EH (cell line): ENCODE results near the gene CAPS.

Experiments used
- DNase-seq: peaks from one replicate; pipeline ENCODE4 v3.0.0-alpha.2; 2015; ENCODE audit warnings: low read depth

Gene CAPS

DNA sequence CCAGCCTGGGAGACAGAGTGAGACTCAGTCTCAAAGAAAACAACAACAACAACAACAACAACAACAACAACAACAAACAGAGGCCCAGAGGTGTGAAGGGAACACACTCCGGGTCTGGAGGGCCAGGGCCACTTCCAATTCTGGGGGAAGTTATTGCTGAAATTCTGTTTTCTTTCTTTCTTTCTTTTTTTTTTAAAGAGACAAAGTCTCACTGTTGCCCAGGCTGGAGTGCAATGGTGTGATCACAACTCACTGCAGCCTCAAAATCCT, 3.5 kb upstream of the CAPS start:
- no peak for DNase-seq

DNA sequence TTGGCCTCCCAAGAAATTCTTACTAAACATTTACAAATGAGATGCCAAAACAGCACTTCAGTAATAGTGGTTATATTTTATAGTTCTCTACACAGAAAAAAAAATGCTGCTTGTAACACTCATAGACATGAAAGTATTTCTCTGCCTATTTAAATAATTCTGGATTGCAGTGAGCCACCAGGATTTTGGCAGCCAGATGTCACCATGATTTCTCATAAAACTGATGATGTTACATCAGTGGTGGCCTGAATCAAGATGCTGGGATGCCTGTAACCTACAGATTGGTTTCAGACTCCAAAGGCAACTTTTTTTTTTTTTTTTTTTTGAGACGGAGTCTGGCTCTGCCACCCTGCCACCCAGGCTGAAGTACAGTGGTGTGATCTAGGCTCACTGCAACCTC, 2.7 kb upstream of the CAPS start:
- peak; percentile 48 for DNase-seq

DNA sequence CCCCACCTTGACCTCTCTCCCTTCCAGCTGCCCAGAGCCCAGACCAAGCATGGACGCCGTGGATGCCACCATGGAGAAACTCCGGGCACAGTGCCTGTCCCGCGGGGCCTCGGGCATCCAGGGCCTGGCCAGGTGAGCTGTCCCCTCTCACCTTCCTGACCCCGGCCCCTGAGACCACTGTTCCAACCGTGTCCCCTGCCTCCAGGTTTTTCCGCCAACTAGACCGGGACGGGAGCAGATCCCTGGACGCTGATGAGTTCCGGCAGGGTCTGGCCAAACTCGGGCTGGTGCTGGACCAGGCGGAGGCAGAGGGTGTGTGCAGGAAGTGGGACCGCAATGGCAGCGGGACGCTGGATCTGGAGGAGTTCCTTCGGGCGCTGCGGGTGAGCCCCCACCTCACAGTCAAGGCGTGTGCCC, 312 bp downstream of the CAPS start:
- DNase-seq: no peak

DNA sequence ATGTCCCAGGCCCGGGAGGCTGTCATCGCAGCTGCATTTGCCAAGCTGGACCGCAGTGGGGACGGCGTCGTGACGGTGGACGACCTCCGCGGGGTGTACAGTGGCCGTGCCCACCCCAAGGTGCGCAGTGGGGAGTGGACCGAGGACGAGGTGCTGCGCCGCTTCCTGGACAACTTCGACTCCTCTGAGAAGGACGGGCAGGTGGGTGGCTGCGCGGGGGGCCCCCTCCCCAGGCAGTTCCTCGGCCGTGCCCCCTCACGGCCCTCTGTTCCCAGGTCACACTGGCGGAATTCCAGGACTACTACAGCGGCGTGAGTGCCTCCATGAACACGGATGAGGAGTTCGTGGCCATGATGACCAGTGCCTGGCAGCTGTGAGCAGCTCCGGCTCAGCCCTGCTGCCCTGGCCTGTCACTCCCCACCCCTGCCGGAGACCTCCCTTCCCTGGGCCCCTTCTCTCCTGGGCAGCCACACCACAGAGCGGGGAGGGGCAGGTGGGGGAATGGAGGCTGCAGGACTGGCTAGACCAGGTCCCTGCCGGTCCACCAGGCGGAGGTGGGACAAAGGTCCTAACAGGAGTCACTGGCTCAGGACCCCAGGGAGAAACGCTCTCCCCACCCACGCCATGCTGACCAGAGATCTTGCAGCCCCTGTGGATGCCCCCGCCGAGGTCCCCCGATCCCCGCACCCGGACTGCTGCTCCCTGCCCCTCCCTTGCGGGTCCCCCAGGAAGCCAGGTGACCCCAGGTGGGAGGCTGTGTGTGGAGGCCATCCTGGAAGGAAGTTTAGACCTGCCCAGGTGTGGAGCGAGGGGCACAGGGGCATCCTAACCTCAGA, 1.1 kb downstream of the CAPS start:
- DNase-seq: no peak

DNA sequence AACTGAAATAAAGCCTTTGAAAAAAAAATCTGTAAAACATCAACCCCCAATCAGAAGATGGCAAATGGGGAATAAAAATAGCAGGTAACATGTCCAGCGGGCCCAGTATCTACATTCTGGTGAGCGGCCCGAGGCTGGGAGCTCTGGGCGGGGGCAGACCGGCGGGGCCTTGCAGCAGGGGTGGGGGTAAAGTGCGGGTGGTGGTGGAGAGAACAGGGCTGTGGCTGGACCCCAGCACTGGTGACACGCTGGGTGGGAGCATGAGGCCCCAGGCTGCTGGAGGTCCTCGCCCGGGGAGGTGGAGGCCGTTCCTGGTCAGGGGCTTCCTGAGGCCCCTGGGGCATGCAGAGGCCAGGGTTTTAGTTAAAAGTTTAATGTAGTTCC, 1.7 kb downstream of the CAPS start:
- no peak for DNase-seq

DNA sequence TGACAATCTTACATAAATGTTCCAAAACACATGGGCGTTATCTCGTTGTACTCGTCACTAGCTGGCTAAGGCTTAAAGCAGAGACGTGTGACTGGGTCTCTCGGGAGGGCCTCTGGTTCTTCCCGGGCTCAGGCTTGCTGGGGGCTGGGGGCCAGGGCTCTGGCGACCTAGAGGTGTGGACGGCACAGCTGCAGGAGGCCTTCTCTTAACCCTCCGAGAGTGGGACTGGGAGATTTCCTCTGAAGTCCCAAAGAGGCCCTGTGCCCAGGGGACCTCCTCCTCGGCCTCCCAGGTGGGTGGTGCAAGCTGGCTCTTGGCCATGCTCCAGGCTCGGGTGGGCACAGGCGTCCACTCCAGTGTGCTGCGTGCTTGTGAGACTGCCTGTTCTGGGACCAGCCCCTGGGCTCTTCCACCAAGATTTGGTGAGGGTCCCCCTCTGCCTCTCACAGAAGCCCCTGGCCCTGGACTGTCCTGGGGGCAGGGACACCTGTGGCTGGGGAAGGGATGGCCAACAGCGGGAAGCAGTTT, 2.2 kb downstream of the CAPS start:
- no peak for DNase-seq

DNA sequence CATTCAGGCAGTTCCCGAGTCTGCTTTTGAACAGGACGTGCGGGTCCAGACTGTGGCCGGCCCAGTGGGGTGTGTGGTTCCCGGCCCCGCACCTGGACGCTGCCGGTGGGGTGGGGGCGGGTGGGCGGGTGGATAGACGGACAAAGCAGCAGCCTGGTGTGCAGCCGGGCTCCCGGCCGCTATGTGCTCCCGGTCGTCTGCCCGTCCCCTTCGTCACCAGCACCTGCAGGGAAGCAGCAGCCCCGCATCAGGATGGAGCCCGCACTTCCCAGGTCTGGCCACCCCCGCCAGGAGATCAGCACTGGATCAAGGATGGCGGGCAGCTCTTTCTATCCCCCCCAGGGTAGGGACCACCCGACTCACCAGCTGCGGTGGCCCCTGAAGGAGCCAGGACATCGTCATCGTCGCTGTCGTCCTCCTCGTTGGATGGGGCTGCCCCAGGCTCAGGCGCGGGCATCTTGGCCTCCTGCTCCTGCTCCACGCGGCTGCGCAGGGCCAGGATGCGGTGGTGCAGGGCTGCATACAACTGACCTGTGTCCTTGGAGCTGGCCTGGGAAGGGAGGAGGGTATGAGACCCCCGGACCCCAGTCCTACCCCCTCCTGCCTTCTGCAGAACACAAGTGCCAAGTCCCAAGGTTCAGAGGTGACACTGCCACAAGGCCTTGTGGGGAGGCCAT, 3.5 kb downstream of the CAPS start:
- DNase-seq: no peak

DNA sequence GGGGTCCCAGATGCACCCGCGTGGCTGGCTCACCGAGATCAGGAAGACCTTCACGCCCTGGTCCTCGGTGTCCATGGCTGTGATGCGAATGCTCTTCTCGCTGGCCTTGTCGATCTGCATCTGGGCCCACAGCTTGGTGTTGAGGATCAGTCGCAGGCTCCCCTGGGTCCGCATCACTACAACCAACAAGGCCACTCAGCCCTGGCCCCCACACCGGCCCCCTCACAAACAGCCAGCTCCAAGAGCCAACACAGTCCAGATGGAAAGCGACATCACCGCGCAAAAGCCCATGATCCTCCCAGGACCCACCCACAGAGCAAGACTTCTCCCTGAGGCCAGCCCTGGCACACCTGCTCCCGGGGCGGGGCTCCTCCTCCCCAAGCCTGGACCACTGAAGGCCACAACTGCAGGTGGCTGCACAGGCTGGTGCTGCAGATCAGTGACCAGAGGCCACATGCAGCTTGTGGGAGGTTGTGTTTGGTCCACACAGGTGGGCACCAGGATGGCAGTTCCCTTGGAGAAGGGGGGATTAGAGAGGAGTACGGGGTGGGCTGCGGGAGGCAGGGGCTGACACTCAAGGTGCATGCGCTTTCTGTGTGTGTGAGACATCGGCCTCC, 4.5 kb downstream of the CAPS start:
- DNase-seq: no peak

DNA sequence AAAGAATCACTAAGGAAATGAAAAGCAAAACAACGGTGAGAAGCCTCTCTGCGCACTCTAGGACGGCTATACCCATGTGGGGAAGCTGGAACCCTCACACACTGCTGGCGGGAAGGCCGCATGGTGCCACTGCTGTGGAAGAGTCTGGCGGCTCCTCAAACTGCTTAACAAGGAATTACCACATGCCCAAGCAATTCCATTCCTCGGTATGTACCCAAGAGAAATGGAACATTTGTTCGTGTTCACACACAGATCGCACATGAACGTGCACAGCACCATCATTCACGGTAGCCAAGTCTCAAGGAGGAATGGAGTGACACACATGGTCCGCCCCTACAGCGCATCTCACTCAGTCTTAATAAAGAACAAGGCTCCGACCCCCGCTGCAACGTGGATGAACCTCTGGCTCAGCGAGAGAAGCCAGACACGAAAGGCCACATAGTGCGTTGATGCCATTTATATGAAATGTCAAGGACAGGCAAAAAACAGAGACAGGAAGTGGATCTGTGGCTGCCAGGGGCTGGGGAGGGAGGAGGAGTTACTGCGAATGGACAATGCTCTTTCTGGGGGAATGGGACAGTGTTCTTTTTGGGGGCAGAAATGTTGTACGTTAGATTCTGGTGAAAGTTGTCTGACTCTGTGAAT, 7.6 kb downstream of the CAPS start:
- DNase-seq: no peak

DNA sequence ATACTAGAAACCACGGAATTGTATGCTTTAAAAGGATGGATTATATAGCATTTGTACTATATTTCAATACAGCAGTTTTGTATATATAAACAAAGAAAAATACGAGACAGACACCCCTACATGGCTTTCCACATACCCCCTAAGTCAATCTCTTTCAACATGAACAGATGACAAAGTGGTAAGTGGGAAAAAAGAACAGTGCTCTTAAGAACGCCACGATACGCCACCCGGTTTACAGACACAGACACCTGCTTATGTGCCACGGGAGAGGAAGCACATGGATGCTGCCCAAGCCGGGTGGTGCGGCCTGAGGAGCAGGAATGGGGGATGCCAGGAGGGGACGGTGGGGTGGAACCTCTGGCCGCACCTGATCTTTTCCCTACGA, 8.1 kb downstream of the CAPS start:
- no peak for DNase-seq

DNA sequence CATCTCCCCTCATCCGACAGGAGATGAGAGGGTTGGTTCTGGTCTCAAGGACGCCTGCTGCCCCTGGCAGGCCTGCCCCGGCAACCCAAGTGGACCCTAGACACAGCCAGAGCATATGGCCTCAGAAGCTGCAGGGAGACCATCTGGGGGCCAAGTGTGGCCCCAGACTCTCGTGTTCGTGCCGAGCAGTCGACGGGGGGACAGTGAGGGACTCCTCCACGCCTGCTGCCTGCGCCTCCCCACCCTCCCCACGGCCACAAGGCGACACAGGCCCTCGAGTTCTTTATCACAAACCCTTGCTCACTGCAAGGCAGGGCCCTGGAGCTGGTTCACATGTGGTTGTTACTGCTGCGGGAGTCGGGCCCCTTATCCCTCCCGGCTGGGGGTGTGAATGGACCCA, 9.3 kb downstream of the CAPS start:
- DNase-seq: no peak

DNA sequence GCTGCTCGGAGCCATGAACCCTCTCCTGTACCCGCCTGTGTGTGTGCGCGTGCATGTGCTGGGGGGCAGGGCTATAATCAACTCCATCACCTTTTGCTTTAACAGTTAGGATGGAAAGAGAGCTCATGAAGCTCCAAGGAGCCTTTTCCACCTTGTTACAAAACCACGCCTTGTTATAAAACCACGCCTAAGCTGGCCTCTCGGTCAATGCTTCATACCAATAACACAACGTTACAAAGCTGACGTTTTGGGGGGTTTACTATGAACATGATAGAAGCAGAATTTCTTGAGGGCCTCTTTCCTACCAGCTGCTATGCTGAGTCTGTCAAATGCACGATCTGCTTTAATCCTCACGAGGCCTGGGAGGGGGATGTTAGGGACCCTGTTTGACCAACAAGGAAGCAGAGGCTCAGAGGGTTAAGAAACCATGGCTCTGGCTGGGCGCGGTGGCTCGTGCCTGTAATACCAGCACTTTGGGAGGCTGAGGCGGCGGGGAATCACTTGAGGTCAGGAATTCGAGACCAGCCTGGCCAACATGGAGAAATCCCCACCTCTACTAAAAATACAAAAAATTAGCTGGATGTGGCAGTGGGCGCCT, 11.9 kb downstream of the CAPS start:
- no peak for DNase-seq

DNA sequence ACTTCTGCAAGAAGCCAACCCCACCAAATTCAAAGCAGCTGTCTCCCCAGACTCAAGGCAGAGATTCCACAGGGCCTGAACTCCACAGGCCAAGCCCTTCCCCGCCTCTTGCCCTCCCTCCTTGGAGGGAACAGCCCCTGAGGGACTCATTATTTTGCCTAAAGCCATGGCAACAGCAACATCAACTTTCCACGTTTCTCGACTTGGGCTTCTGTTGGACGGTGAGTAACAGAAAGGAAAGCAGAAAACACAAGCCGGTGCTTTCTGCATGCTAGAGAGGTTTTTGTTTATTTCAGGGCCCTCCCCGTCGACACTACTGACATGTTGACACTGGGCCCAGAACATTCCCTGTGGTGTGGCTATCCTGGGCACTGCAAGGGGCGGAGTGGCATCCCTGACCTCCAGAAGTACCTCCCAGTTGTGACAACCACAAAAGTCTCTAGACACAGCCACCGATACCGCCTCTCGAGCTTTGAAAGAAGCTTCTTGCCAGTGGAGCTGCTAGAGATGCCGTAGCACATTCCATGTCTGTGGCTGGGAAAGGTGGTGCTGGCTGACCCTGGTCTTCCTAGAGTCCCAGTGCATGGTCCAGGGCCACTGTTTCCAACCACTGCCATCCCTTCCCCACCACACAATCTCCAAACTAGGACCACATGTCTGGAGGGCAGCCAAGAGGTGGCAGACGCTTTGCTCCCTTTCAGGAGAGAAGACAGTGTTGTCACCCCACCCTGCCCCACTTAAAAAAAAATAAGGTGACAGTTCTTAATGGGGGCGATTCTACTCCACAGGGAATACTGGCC, 12.8 kb downstream of the CAPS start:
- peak; percentile 74 for DNase-seq

DNA sequence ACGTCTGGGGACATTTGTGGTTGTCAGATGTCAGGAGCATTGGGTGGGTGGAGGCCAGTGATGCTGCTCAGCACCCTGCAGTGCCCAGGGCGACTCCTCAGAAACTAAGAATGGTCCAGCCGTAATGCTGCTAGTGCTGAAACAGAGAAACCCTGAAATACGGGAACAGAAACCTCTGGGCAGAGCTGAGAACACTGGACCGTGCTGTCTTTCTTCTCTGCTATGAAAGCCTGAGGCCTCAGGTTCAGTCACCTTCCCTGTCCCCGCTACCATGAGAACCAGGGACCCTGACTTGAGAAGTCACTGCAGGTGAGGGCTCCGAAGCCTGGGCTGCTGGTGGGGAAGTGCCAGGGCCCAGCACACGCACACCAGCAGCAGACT, 13.4 kb downstream of the CAPS start:
- no peak for DNase-seq

DNA sequence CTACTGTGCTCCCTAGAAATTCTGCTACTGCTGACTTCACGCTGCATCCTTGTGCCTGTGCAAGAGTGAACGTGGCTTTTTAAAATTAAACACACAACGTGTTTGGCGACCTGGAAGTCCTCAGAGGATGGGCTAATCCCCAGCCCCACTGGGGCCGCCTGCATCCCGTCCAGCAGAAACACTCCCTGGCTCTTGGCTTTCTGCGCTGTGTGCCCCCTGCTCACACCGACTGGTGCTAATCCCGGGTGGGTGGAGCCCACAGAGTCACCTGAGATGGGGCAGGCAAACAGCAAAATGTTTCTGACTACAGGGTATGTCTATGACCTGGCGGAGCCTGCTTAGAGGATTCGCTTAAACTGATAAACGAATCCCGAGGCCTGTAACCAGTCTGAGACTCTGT, 15.1 kb downstream of the CAPS start:
- no peak for DNase-seq

DNA sequence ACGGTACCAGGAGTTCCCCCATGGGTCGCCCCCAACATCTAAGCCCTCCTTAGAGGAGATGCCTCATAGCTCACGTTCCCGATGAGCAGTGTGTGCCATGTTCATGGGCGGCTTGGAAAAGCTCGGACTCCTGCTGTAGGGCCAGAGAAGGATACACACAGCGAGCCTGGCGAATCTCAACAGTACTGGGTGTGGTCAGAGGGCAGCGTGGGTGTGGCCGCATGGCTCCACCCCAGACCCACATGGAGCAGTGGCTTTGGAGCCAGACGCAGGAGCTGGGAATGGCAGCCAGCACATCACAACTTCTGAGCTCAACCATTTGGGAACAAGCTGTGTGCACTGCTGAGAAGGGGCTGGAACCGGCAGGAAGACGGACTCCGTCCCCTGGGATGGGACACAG, 15.6 kb downstream of the CAPS start:
- no peak for DNase-seq

DNA sequence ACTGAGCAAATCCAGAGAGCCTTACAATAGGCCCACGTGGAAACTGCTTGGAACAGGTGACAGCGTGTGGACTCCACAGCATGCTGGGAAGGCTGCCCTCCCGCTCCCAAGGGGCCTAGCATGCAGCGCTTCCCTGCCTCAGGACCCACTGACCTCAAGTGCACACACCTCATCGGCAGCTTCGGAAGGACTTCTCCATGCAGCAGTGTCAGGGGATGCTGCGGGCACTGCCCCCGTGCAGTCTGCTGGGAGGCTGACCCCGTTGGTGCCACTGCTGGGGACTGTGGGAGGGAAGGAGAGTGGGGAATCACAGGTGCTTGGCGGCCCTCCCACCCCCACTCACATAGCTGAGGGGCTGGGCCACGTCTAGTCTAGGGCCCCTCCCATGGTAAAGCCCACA, 17.2 kb downstream of the CAPS start:
- no peak for DNase-seq

DNA sequence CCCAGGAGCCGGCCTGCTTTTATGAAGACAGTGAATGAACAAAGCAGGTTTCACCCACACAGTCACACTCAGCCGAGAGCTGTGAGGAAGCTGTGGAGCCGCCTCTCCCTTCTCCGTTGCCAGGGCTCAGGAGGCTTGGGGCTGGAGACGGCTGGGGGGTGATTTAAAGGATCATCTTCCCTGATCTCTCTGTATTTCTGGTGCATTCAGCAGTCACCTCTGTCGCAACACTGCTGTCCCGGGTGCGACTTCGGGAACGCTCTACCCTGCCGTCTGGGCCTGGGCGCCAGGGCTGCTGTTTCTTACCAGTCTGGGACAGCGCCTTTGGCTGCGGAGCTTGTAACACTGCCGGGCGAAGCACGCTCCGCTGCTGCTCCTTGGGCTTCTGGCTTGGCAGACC, 18.1 kb downstream of the CAPS start:
- no peak for DNase-seq

DNA sequence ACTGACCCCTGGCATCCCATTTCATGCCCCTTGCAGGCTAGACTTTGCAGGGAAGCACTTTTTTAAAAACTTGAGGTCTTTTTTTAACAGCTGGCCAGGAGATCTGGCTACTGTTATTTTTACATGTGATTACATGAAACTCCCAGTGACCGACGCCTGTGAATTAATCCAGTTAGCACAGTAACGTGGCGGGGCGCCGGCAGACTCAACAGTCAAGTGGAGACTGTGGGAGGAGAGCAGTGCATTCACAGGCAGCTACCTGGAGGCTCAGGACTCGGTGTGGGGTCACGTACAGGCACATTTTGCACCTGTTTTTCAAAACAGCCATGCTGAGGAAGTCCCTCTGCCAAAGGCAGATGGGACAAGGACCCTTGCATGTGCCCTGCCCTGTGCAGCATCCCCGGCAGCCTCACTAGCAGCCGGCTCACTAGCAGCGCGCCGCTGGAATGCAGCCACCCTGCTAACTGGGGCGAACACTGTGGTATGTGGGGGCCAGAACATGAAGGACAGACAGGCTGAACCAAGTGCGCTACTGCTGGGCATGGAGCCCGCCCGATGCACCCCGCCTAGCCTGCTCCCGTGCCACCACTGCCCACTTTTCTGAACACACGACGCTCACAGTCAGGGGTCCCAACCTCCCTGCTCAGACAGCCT, 18.7 kb downstream of the CAPS start:
- DNase-seq: no peak

DNA sequence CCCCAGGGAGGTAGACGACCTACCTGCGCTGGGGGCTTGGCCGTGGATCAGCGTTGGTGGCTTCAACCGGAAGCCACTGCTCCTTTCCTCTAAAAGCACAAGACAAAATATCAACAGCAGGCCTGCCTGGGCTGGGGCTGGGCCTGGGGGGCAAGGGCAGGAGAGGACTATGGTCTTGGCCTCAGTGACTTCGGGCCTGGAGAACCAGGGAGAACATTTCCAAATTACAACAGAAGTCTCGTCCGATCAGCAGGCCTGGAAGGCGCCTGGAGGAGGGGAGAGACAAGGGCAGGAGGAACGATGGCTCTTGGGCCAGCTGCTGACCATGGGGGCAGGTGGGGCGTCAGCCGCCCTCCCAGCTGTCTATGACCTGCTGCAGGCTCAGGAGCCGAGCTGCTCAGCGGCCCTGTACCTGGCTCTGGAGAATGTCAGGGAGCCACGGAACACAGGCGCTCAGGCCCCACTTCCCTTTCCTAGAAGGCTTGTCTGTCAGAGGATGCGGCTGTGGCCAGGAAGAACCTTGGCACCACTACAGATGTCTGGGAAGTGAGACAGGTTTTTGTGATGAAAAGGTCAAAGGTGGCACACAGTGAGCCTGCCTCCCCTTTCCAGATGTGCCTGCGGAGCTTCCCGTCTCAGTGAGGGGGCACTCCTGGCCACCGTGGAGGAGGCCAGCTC, 19.5 kb downstream of the CAPS start:
- no peak for DNase-seq

DNA sequence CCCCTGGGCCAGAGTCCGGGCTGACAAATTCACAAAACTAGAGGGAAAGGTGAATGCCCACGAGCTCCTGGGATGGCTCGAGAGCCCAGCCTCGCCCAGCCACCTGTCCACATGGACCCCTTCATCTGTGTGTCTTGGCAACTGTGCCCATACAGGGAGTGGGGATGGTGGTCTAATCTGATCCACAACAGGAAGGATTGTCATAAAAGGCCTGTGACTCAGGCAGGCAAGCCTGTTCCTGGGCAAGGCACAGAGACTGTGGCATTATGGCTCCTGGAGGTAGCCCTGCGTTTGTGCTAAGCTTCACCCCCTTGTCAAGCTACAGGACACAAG, 20.0 kb downstream of the CAPS start:
- peak; percentile 27 for DNase-seq
